ENCODE data around the gene SMIM26.
"Not testable (repeated sequence)": the region's sequence is repeated elsewhere in the genome, so short reads cannot be mapped to it uniquely, and the experiment has no call there.

Gene SMIM26

GRCh38 chr20:18566892-18567738 lies at the start of gene SMIM26:
Gene SMIM26 (plus strand): TSS chr20:18567432. CDS start chr20:18567479, 47 bp downstream.
- peaks cover 57% of the 10 kb centered on the region for H3K36me3 Mint-ChIP-seq (ENCODE audit: low read depth)
- peak; percentile 95 for DNase-seq

GRCh38 chr20:18522066-18522465 lies 45.2 kb upstream of the SMIM26 start:
- not testable (repeated sequence) for H3K27me3 Mint-ChIP-seq; H3K4me1 Mint-ChIP-seq (ENCODE audit: low read depth); H3K27ac Mint-ChIP-seq; H3K4me3 Mint-ChIP-seq; DNase-seq; H3K9me3 Mint-ChIP-seq
- peaks cover 32% of the 10 kb centered on the region for H3K36me3 Mint-ChIP-seq (ENCODE audit: low read depth)

More at GRCh38 chr20:18566892-18567738, at the start of gene SMIM26:
- Mint-ChIP-seq H3K27me3 (no peaks in the 10 kb centered on the region), H3K4me1 (ENCODE audit: low read depth) (peaks cover 16% of the 10 kb centered on the region), H3K9me3 (no peaks in the 10 kb centered on the region), H3K27ac (peak within 1 kb of the TSS; percentile 97), H3K4me3 (peak within 1 kb of the TSS; percentile 93)

- H3K4me1 Mint-ChIP-seq (ENCODE audit: low read depth) = no peaks in the 10 kb centered on the region
- H3K27me3 Mint-ChIP-seq = no peaks in the 10 kb centered on the region
- no peaks in the 10 kb centered on the region for H3K9me3 Mint-ChIP-seq
- DNase-seq = no peak
- H3K36me3 Mint-ChIP-seq (ENCODE audit: low read depth) = peaks cover 40% of the 10 kb centered on the region
- no peak overlapping the region for H3K27ac Mint-ChIP-seq
- no peak overlapping the region for H3K4me3 Mint-ChIP-seq
Observed at GRCh38 chr20:18523066-18523465, 44.2 kb upstream of the SMIM26 start.

- H3K4me1 Mint-ChIP-seq (ENCODE audit: low read depth) = no peaks in the 10 kb centered on the region
- no peak overlapping the region for H3K4me3 Mint-ChIP-seq
- no peak for DNase-seq
- H3K27ac Mint-ChIP-seq = no peak overlapping the region
- no peaks in the 10 kb centered on the region for H3K27me3 Mint-ChIP-seq
- peaks cover 56% of the 10 kb centered on the region for H3K36me3 Mint-ChIP-seq (ENCODE audit: low read depth)
- H3K9me3 Mint-ChIP-seq = no peaks in the 10 kb centered on the region
Observed at GRCh38 chr20:18524646-18525045, 42.6 kb upstream of the SMIM26 start.

GRCh38 chr20:18526761-18527160 lies 40.5 kb upstream of the SMIM26 start:
- peaks cover 75% of the 10 kb centered on the region for H3K36me3 Mint-ChIP-seq (ENCODE audit: low read depth)
- not testable (repeated sequence) for H3K27ac Mint-ChIP-seq; DNase-seq; H3K9me3 Mint-ChIP-seq; H3K4me1 Mint-ChIP-seq (ENCODE audit: low read depth); H3K27me3 Mint-ChIP-seq; H3K4me3 Mint-ChIP-seq

- Mint-ChIP-seq H3K36me3 (ENCODE audit: low read depth) (peaks cover 81% of the 10 kb centered on the region), H3K4me1 (ENCODE audit: low read depth) (no peaks in the 10 kb centered on the region), H3K27ac (no peak overlapping the region), H3K9me3 (no peaks in the 10 kb centered on the region), H3K4me3 (no peak overlapping the region), H3K27me3 (no peaks in the 10 kb centered on the region)
- no peak for DNase-seq
Observed at GRCh38 chr20:18527339-18527738, 39.9 kb upstream of the SMIM26 start.

- Mint-ChIP-seq H3K36me3 (ENCODE audit: low read depth) (peaks cover 86% of the 10 kb centered on the region), H3K4me1 (ENCODE audit: low read depth) (no peaks in the 10 kb centered on the region), H3K27me3 (no peaks in the 10 kb centered on the region), H3K4me3 (no peak overlapping the region), H3K9me3 (no peaks in the 10 kb centered on the region), H3K27ac (no peak overlapping the region)
- no peak for DNase-seq
Observed at GRCh38 chr20:18527836-18528235, 39.4 kb upstream of the SMIM26 start.

- Mint-ChIP-seq H3K4me1 (ENCODE audit: low read depth) (no peaks in the 10 kb centered on the region), H3K27ac (no peak overlapping the region), H3K4me3 (no peak overlapping the region), H3K27me3 (no peaks in the 10 kb centered on the region), H3K36me3 (ENCODE audit: low read depth) (peaks cover 95% of the 10 kb centered on the region), H3K9me3 (no peaks in the 10 kb centered on the region)
- no peak for DNase-seq
Observed at GRCh38 chr20:18529041-18529440, 38.2 kb upstream of the SMIM26 start.

- Mint-ChIP-seq H3K27ac (no peak overlapping the region), H3K27me3 (no peaks in the 10 kb centered on the region), H3K4me3 (no peak overlapping the region), H3K4me1 (ENCODE audit: low read depth) (no peaks in the 10 kb centered on the region), H3K36me3 (ENCODE audit: low read depth) (peaks cover 93% of the 10 kb centered on the region), H3K9me3 (no peaks in the 10 kb centered on the region)
- no peak for DNase-seq
Observed at GRCh38 chr20:18532626-18533025, 34.6 kb upstream of the SMIM26 start.

- Mint-ChIP-seq H3K9me3 (no peaks in the 10 kb centered on the region), H3K27me3 (no peaks in the 10 kb centered on the region), H3K36me3 (ENCODE audit: low read depth) (peaks cover 92% of the 10 kb centered on the region), H3K4me1 (ENCODE audit: low read depth) (no peaks in the 10 kb centered on the region), H3K27ac (no peak overlapping the region), H3K4me3 (no peak overlapping the region)
- DNase-seq = no peak
Observed at GRCh38 chr20:18533491-18533890, 33.7 kb upstream of the SMIM26 start.

GRCh38 chr20:18533978-18534644 lies 33.1 kb upstream of the SMIM26 start:
- no peak overlapping the region for H3K27ac Mint-ChIP-seq
- H3K27me3 Mint-ChIP-seq = no peaks in the 10 kb centered on the region
- peaks cover 89% of the 10 kb centered on the region for H3K36me3 Mint-ChIP-seq (ENCODE audit: low read depth)
- H3K9me3 Mint-ChIP-seq = no peaks in the 10 kb centered on the region
- no peak for DNase-seq
- no peak overlapping the region for H3K4me3 Mint-ChIP-seq
- H3K4me1 Mint-ChIP-seq (ENCODE audit: low read depth) = no peaks in the 10 kb centered on the region

- Mint-ChIP-seq H3K27me3 (no peaks in the 10 kb centered on the region), H3K4me1 (ENCODE audit: low read depth) (no peaks in the 10 kb centered on the region), H3K9me3 (no peaks in the 10 kb centered on the region), H3K27ac (no peak overlapping the region), H3K4me3 (no peak overlapping the region), H3K36me3 (ENCODE audit: low read depth) (peaks cover 84% of the 10 kb centered on the region)
- DNase-seq = no peak
Observed at GRCh38 chr20:18537651-18538050, 29.6 kb upstream of the SMIM26 start.

GRCh38 chr20:18541741-18542140 lies 25.5 kb upstream of the SMIM26 start:
- no peaks in the 10 kb centered on the region for H3K9me3 Mint-ChIP-seq
- DNase-seq = no peak
- H3K27ac Mint-ChIP-seq = no peak overlapping the region
- peaks cover 85% of the 10 kb centered on the region for H3K36me3 Mint-ChIP-seq (ENCODE audit: low read depth)
- no peaks in the 10 kb centered on the region for H3K27me3 Mint-ChIP-seq
- H3K4me1 Mint-ChIP-seq (ENCODE audit: low read depth) = peaks cover 1% of the 10 kb centered on the region
- H3K4me3 Mint-ChIP-seq = no peak overlapping the region

- Mint-ChIP-seq H3K36me3 (ENCODE audit: low read depth) (peaks cover 86% of the 10 kb centered on the region), H3K4me3 (no peak overlapping the region), H3K27me3 (no peaks in the 10 kb centered on the region), H3K27ac (no peak overlapping the region), H3K9me3 (no peaks in the 10 kb centered on the region), H3K4me1 (ENCODE audit: low read depth) (peaks cover 1% of the 10 kb centered on the region)
- DNase-seq = no peak
Observed at GRCh38 chr20:18543216-18543615, 24.0 kb upstream of the SMIM26 start.

GRCh38 chr20:18543932-18544331 lies 23.3 kb upstream of the SMIM26 start:
- peaks cover 1% of the 10 kb centered on the region for H3K4me1 Mint-ChIP-seq (ENCODE audit: low read depth)
- no peak for DNase-seq
- H3K9me3 Mint-ChIP-seq = no peaks in the 10 kb centered on the region
- H3K27me3 Mint-ChIP-seq = no peaks in the 10 kb centered on the region
- peaks cover 83% of the 10 kb centered on the region for H3K36me3 Mint-ChIP-seq (ENCODE audit: low read depth)
- H3K27ac Mint-ChIP-seq = no peak overlapping the region
- H3K4me3 Mint-ChIP-seq = no peak overlapping the region
